HG03439 (cell line): ENCODE measurements around the gene SCTR.

Experiments
- ATAC-seq: cut with Tn5 transposase; IDR thresholded peaks from one replicate; pipeline ENCODE4 v1.9.1; 2021; ENCODE audit warnings: mild to moderate bottlenecking, moderate library complexity; ENCODE audit not compliant: unreplicated experiment

Gene SCTR

DNA sequence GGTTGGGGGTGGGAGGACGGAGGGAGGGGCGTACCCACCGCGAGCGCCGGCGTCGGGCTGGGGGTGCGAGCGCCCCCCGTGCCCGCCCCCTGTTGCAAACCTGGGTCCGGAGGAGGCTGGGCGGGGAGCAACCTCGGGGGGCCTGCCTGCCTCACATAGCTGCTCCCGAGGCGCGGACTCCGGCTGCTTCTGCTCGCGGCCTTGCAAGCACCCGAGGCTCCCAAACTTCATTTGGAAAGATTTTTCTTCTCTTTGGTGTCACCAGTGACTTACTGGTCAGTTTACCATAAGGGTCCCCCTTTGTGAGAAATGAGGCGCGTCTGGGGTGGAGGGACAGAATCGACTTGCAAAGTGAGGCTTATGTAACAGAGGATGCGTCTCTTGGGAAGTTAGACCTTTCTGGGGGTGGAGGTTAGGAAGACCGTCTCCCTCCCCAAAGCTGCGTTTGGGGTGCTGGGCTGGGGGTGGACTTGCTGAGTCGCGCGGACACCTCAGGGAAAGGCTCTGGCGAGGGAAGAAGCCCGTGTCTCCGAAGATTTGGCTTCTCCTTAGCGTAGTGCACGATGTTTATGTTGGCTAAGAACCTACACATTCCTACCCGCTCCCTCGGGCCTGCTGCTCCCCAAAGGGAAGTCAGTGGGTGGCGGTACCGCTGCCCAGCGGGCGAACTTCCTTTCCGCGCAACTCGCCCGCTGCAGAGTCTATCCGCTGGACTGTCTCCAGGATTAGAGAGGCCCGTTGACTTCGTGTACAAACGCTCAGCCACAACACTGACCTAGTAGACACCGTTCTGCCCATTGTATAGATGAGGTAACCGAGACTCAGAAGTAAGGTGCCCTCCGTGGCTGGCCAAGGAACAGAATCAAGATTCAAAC is 92.1 kb downstream of the SCTR start:
- peak; percentile 4 for ATAC-seq

DNA sequence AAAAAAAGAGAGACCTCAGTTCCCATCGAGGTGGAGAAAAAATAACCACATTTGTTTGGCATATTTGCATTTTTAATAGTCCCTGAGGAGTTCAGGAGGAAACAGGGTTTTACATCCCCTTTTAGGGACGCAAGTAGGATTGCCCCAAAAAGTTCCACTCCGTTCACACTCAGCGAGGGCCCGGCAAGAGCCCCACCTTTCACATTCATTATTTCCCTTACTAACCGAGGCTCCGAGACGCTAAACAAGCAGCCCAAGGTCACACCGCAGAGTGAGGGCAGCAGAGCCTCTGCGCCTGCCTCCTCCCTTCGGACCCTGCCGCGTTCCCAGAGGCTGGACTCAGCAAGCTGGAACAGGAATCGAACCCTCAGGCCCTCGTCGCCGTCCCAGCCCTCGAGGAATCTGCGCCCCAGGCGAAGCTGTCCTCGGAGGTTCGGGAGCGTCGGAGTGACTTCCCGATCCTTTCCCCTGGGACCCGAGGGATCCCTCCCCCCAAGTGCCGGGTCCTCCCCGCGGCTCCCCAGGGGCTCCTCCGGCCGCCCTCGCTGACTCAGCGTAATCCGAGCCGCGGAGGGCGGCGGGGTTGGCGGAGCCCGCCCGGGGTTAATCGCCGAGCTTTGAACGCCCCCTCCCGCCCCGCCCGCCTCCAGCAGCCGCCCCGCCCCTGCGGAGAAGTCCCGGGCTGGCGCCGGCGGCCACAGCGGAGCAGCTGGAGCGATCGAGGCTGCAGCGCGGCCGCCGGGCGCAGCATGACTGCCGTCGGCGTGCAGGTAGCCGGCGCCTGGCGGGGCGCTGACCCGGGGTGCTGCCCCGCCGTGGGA is 92.9 kb downstream of the SCTR start, which contains the start of gene TMEM37:
TMEM37 (plus strand) TSS at position 700 of the 821 bp plus-strand sequence; CDS start at position 750, 50 bp downstream.
- ATAC-seq: peak; percentile 58

DNA sequence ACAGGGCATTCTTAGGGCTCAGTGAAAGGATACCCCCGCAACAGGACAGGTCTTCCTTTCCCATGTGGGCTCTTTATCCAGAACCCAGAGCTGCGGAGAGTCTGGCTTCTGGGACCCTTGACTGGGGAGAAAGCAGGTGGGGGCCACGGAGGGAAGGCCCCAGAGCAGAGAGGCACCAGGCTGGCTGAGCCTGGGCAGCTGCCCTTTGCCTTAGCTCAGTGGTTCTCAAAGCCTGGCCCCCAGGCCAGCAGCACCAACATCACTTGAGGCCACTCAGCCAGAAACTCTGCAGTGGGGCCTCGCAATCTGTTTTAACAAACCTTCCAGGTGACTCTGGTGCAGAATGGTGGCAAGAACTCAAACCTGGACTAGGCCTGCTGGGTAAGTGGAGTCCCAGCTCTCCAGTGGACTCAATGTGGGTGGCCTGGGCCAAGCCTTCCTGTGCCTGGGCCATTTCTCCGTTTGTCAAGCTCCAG is 94.2 kb downstream of the SCTR start:
- ATAC-seq: no peak

DNA sequence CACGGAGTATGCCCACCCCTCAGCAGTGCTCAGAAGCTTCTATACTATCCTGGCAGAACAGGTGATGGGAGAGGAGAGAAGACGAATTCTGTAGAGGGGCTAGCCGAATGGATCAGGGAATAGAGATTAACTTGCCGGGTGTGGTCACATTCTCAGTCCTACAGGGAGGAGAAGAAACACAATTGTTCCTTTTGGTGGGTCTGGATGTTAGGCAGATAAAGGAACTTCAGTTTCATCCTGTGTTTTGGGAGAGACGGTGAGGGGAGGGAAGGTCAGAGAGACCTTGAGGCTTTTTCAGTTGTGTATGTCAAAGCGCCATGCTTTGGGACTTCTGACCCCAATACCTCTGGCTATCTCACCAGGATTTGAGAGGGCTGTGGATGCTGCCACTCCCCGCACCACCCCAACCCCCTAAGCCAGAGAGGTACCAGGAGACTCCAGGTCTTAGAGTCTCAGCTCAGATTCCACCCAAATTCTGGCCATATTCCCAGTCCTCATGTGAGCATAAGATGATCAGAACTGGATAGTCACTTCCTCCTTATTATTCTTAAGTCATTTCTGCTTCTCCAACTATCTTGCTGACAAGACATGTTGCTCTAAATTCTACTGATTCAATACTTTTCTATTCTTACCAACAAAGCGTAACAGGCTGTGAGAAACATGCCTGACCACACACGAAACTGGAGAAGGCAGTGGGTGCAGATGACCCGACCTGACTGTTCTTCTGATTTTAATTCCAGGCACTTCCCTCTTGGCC is 94.9 kb downstream of the SCTR start:
- ATAC-seq: no peak

DNA sequence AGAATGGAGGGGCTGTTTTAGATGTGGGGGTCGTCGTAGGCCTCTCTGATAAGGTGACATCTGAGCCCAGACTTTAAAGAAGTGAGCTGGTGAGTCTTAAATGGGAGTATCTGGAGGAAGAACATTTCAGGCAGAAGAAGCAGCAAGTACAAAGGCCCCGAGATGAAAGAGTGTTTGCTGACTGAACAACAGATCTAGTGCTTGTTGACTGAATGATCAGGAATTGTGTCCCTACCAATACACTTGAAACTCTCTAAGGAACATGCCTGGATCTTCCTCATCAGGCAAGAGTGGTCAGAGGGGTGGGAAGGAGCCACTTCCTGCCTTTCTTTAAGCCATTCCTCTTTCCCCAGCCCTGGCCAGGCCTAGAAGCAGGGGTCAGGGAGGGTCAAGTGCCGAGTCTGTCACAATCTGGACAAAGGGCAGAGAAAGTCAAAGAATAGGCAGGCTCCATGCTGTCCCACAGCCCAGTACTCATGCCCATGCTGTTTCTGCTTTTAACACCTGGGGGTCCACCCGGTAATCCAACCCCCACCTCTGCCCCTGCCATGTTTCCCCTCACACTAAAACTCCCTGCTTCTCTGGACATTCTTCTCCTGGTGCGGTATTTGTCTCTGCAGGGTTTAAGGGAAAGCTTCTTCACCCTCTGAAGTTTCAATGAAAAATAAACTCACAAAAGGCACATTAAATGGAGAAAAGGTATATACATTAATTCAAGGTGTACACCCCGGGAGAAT is 95.6 kb downstream of the SCTR start:
- no peak for ATAC-seq

DNA sequence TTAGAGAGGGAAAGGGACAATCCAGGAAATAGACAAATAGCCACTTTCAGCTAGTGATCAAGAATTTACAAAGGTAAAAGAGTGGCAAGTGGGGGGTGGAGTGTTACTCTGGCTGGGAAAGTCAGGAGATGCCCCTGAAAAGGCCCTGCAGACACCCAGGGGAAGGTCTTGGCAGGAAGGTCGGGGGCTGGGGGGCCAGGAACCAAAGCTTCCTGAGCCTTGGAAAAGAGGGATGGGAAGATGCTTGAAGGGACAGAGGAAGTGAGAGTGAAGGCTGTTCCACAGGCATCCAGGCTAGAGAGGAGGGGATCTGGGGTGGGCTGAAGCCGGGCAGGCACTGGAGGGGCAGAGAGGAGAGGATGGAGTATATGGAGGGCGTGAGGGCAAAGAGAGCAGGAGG is 96.5 kb downstream of the SCTR start:
- ATAC-seq: no peak

DNA sequence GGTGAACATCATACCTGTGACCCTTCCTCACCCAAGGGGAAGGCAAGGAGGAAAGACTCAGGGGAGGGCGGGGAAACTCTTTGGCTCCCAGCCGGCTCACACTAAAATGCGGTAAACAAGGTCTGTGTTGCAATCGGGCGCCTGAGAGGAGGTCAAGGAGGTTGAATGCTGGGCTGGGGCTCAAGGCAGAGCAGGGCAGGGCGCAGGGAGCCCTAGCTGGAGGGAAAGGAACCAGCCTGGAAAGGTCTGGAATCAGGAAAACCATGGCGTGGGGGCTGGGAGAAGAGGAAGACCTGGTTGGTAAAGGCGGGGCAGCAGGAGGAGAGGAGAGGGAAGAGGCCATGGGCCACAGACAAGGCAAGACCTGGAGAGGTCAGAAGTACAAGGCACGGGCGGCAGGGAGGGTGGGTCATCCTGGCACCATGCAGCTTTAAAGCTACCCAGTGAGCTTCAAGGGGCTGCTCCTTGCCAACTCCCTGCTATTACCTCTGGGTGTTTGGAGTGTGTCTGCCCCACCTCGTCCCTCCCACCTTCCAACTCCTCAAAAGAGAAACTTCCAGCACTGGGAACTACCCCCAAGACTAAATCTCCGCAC is 97.4 kb downstream of the SCTR start:
- no peak for ATAC-seq

DNA sequence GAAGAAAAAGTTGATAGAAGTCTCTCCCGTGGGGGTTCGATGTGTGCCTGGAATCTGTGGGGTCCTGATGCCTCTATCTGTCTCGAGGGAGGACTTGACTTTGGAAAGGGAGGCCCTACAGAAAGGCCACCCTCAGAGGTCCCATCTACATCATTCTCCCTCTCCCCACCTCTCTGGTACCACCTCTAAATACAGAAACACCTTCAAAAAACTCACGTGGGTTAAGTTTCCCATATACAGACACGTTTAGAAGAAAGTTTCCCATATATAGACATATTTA is 97.9 kb downstream of the SCTR start:
- no peak for ATAC-seq

DNA sequence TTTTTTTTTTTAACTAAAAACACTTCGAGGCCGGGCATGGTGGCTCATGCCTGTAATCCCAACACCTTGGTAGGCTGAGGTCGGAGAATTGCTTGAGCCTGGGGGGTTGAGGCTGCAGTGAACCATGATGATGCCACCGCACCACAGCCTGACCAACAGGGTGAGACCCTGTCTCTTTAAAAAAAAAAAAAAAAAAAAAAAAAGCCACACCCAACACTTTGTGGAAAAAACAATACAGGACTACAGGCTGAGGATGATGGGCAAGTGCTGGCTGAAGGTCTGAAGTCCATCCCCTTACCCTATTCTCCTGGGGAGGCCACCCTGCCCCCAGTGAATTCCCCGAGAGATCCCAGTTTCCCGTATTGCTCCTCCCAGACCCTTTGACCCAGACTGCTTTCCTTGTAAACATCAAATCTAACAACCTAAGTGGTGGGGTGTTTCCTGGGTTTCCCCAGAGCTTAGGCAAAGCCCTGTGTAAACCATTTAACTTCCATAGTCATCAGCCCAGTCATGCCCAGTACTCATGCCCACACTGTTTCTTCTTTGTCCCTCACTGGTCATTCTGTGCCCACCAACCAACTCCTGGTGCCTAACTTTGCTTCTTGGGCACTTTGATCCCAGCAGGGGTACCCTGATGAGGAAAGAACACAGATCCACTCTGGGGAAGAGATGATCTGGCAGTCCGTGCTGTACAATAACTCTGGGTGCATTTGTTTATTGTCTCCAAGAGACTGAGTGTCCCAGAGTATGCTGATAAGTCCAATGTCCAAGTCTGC is 98.5 kb downstream of the SCTR start:
- ATAC-seq: no peak

DNA sequence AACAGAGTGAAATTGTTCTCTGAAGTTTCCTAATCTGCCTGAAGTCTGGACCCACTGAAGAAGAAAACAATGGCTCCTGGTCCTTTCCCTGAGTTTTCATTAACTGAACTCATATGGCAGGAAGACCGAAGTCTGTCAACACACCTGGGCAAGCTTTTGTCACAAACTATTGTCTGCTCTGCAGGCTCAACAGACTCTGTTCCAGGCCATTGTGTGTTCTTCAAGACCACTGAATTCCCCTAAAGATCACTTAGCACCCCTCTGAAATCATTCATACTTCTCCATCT is 99.2 kb downstream of the SCTR start:
- ATAC-seq: no peak

DNA sequence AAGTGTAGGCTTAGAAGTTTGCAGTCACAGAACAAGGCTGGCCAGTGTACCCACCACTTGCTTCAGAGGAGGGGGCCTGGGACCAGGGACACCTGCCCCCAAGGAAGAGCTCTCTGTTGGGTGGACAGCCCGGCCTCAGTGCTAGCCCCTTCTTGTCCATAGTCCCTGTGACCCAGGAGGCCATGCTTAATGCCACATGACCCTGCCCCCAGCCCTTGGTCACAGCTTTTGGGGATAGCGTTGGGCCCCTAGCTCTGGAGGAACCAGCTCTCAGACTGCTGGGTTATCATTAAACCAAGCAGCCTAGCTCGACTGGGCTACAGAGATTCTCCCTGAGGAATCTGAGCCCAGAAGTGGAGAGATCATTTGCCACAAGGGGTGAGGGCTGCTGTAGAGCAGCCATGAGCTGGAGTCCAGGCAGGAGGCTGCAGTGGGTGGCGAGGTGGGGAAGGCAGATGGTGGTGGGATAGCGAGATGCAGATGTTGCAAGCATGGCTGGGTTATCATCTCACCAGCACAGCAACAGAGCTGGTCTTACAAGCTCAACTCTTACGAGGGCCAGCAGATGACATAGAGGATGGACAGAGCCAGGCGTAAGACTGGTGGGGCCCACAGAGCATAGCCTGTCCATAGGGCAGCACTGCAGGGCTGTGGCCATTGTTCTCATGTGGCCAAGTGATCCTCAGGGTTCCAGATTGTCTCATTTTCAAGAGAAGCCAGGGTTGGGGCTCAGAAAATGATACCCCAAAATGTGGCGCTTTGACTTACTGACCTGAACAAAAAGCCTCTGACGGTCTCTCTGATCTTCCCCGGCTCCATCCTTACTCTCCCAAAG is 99.8 kb downstream of the SCTR start:
- no peak for ATAC-seq

DNA sequence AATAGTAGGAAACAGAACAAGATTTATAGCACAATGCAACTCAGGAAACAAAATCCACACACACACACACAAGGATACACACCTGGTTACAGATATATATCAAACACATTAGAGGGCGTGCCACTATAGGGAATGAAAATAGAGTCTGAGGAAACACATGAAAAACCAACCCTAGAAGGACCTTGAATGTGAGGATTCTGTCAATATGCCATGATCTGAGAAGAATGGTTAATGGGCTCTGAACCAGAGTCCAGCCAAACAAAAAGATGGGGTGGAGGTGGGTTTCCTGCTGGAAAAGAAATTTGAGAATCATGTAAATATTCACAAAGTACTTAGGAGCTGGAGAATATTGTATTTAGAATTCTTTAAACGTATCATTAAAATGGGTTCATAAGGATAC is 100.5 kb downstream of the SCTR start:
- ATAC-seq: no peak

DNA sequence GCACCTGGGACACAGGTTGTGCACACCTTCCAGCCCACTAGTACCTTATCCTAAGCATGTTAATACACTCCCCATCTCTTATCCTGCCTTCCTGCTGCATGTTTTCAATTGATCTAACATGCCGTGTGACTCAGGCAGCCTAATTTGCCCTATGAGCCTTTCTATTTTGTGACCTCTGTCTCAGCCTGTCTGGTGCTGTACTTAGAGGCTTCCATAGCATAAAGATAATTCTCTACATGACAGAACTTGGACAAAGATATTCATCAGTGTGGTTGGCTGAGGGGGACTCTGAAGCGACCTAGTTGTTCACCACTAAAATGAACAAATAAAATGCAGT is 101.2 kb downstream of the SCTR start:
- no peak for ATAC-seq

DNA sequence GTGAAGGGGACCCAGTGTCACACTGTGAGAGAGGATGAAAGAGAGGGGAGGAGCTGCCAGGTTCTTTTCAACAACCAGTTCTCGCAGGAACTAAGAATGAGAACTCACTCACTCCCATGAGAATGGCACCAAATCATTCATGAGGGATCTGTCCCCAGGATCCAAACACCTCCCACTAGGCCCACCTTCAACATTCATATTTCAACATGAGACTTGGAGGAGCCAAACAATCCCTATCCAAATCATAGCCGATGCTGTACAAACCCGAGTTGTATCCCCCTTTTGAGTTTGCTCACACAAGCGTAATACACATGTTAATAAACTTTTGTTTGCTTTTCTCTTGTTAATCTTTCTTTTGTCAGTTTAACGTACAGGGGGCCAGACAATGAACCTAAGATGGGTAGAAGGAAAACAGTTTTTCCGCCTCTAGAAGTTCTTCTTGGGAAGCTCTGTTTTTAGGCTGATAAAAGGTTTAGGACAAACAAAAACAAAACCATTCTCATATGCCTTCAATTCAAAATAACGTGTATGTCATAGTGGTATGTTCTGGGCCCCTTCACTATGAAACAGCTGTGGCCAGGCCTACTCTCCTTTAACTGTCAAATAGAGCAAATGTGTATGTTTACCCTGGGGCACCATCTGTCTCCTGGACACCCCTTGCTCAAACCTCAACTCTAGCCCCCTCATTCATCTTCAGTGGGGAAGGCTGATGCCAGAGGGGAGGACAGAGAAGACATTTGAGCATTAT is 101.7 kb downstream of the SCTR start:
- no peak for ATAC-seq

DNA sequence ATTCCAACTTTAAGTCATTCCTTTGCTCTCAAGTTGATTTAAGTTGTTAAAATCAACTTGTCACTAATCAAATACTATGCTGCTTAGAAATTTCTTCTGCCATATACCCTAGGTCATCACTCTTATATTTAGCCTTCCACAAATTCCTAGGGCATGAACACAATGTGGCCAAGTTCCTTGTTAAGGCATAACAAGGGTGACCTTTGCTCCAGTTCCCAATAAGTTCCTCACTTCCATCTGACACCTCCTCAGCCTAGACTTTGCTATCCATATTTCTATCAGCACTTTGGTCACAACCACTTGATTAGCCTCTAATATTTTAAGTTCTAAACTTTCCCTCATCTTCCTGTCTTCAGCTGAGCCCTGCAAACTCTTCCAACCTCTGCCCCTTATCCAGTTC is 102.5 kb downstream of the SCTR start:
- ATAC-seq: no peak

DNA sequence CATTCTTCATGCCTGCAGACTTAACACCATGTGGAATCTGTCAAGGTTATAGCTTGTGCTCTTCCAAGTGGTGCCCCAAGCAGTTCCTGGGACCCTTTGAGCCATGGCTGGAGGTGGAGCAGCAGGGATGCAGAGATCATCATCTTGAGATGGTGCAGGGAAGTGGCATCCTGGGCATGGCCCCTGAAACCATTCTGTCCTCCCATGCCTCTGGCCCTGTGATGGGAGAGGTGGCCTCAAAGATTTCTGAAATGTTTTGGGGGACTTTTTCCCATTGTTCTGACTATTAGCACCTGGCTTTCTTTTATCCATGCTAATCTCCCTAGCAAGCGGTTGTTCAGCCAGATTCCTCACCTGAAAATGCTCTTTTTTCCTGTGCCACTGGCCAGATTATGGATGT is 103.0 kb downstream of the SCTR start:
- ATAC-seq: no peak

DNA sequence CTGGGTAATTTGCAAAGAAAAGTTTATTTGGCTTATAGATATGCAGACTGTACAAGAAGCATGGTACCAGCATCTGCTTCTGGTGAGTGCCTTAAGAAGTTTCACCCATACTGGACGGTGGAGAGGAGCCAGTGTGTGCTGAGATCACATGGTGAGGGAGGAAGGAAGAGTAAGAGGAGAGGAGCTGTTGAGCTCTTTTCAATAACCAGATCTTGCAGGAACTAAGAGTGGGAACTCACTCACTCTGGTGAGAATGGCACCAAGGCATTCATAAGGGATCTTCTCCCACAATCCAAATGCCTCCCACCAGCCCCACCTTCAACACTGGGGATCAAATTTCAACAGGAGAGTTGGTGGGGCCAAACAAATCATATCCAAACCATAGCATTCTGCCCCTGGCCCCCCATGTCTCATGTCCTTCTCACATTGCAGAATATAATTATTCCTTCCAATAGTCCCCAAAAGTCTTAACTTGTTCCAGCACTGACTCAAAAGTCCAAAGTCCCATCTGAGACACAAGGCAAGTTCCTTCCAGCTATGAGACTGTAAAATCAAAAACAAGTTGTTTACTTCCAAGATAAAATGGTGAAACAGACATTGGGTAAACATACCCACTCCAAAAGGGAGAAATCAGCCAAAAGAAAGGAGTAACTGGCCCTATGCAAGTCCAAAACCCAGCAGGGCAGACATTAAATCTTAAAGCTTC is 104.3 kb downstream of the SCTR start:
- no peak for ATAC-seq

DNA sequence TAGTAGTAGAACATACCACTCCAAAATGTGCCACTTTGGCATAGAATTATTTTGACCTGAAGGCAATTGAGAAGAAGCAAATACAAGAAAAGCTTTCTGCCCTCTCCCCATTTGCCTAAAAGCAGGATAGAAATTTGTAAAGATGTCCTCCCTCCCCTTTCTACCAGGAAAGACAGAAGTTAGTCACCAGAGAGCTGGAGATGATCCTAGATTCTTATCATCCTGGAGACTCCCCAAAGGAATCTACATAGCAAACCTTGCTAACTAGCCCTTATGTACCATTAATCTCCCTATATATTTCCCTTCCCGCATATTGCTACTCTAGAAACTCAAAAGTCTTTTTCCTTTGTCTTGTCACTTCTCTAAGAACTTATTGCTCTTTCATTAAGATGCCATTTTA is 105.2 kb downstream of the SCTR start:
- ATAC-seq: no peak
